IPS DF 4.7 (cell line): Measurements from ENCODE around the gene PRICKLE2.

Experiments
- DNase-seq: peaks from one replicate; pipeline ENCODE4 v3.0.0-alpha.2; 2013; ENCODE audit warnings: low spot score; ENCODE audit errors: extremely low read depth

Gene PRICKLE2

GRCh38 chr3:64078966-64079365, 146.3 kb downstream of the PRICKLE2 start:
- DNase-seq, result no peak

- no peak for DNase-seq
These were observed 150.2 kb downstream of the PRICKLE2 start for GRCh38 chr3:64074895-64075679.

GRCh38 chr3:64074060-64074459, 151.2 kb downstream of the PRICKLE2 start:
- no peak for DNase-seq

- DNase-seq, result no peak
These were observed 152.0 kb downstream of the PRICKLE2 start for GRCh38 chr3:64073158-64073761.

GRCh38 chr3:64072126-64072525, 153.1 kb downstream of the PRICKLE2 start:
- DNase-seq, result no peak

- no peak for DNase-seq
These were observed 154.6 kb downstream of the PRICKLE2 start for GRCh38 chr3:64070704-64071103.

- DNase-seq, result no peak
These were observed 157.5 kb downstream of the PRICKLE2 start for GRCh38 chr3:64067506-64068346.

- no peak for DNase-seq
These were observed 160.5 kb downstream of the PRICKLE2 start for GRCh38 chr3:64064804-64065203.

- DNase-seq, result no peak
These were observed 161.3 kb downstream of the PRICKLE2 start for GRCh38 chr3:64063983-64064438.

- DNase-seq, result no peak
These were observed 161.9 kb downstream of the PRICKLE2 start for GRCh38 chr3:64063207-64063982.

GRCh38 chr3:64061628-64062027, 163.6 kb downstream of the PRICKLE2 start:
- no peak for DNase-seq

- no peak for DNase-seq
These were observed 165.6 kb downstream of the PRICKLE2 start for GRCh38 chr3:64059484-64060175.

- DNase-seq, result no peak
These were observed 166.7 kb downstream of the PRICKLE2 start for GRCh38 chr3:64058566-64058965.

- no peak for DNase-seq
These were observed 168.0 kb downstream of the PRICKLE2 start for GRCh38 chr3:64057231-64057630.

- DNase-seq, result no peak
These were observed 168.6 kb downstream of the PRICKLE2 start for GRCh38 chr3:64056606-64057180.

GRCh38 chr3:64055076-64055475, 170.2 kb downstream of the PRICKLE2 start:
- no peak for DNase-seq

GRCh38 chr3:64054488-64054887, 170.8 kb downstream of the PRICKLE2 start:
- DNase-seq, result no peak

GRCh38 chr3:64053581-64053980, 171.7 kb downstream of the PRICKLE2 start:
- DNase-seq, result no peak

GRCh38 chr3:64053117-64053516, 172.1 kb downstream of the PRICKLE2 start:
- DNase-seq, result no peak

GRCh38 chr3:64049832-64050231, 175.4 kb downstream of the PRICKLE2 start:
- no peak for DNase-seq
